AG04449 (cell line): Measurements from ENCODE around the gene GMPR2.
A peak's percentile ranks its signal among the peaks of the same experiment; 100 is the strongest.

ENCODE experiments used
- CTCF ChIA-PET: fragments of 350-600 bp; formaldehyde crosslinking; extraction: SDS; loops from one replicate; lab custom pipeline; 2021; ENCODE audit warnings: antibody characterized with exemption; lab: Yijun Ruan, JAX
- POLR2A ChIA-PET: fragments of 400-600, 350-600 bp; formaldehyde crosslinking; extraction: SDS; loops from one replicate; lab custom pipeline; 2020; ENCODE audit warnings: antibody characterized with exemption, inconsistent platforms; lab: Yijun Ruan, JAX
- DNase-seq: peaks from one replicate; pipeline ENCODE4 v3.0.0-alpha.2; 2010; ENCODE audit warnings: low read depth, low spot score
- H3K4me3 ChIP-seq: 2 replicates; pipeline ENCODE4 v1.5.1; 2011; ENCODE audit warnings: low read depth, mild to moderate bottlenecking, control low read depth, low read length
- TF ChIP-seq, protein P1 (sequence below): IDR thresholded peaks from one replicate; pipeline ENCODE4 v1.5.1; 2011; ENCODE audit warnings: mild to moderate bottlenecking, moderate library complexity, low read length, control low read depth, inconsistent platforms; ENCODE audit not compliant: insufficient read depth; ENCODE audit errors: missing control alignments

GMPR2 gene

DNA sequence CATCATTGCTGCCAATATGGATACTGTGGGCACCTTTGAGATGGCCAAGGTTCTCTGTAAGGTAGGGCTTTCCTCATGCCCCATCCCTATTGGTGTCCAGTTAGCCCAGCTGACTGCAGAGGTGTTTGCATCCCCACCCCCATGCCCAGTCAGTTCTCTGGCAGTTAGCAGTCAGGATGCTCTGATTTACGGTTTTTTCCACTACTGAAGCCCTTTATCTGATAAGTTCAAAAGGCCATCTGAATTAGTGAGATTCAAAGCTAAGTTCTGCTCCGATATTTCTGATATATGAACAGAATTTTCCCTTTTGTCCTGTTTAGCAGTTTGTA lies 773 bp downstream of the GMPR2 start:
- H3K4me3 ChIP-seq, result peak overlapping the region; percentile 92
- TF ChIP-seq, protein P1, sequence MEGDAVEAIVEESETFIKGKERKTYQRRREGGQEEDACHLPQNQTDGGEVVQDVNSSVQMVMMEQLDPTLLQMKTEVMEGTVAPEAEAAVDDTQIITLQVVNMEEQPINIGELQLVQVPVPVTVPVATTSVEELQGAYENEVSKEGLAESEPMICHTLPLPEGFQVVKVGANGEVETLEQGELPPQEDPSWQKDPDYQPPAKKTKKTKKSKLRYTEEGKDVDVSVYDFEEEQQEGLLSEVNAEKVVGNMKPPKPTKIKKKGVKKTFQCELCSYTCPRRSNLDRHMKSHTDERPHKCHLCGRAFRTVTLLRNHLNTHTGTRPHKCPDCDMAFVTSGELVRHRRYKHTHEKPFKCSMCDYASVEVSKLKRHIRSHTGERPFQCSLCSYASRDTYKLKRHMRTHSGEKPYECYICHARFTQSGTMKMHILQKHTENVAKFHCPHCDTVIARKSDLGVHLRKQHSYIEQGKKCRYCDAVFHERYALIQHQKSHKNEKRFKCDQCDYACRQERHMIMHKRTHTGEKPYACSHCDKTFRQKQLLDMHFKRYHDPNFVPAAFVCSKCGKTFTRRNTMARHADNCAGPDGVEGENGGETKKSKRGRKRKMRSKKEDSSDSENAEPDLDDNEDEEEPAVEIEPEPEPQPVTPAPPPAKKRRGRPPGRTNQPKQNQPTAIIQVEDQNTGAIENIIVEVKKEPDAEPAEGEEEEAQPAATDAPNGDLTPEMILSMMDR, result no peak
- ChIA-PET POLR2A (interaction anchor here (2.2 kb wide), 1 partner anchor 9 kb away, joined by 16 read pairs; the partner anchor contains the start of gene TINF2), CTCF (interaction anchor here (1.0 to 2.1 kb wide), 10 partner anchors 9 to 198 kb away, joined by 3 to 21 read pairs (median 4); partner anchors contain the start of genes CIDEB and TINF2)
- DNase-seq, result no peak

DNA sequence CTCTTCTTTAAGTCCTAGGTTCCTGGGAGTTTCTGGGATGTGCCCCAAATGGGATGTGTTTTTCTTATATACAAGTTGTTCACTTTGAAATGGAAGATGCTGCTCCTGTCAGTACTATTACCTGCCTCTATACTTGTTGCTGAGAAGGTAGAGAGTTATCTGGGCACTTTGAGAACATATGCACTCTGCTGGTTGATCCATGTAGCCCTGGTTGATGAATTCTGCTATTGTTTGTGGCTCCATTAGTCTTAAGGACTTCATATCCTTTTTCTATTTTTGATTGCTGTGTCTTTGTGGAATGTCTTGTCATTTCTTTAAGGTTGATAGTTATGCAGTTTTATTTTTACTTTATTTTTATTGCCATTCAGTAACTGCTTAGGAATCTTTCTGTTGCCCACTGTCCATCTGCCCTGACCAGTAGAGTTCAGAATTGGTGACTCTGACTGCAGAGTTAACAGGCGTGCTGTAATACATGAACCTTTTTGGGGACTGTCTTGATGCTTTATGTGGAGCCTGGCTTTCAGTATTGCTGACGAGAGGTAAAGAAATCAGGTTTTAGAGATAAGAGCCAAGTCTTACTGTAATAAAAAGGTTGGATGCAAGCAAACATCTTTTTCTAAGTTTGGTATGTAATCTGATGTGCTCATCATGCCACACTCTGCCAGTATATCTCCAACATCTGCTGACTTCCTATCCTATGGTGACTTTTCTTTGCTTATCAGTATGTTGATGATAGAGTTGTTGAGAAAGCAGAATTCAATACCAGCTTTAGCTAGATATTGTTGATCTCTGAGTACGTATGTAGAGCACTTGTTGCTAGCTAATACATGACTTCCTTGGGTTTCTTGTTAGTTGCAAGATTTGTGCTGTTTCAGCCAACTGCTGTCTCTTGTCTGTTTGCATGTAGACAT lies 1.6 kb downstream of the GMPR2 start:
- ChIA-PET CTCF (interaction anchor here (0.6 to 15.9 kb wide), 12 partner anchors 8 to 197 kb away, joined by 3 to 315 read pairs (median 4); partner anchors contain the start of genes CIDEB, DHRS1, KHNYN and LTB4R2), POLR2A (interaction anchor here (0.6 to 2.2 kb wide), 3 partner anchors 8 to 37 kb away, joined by 3 to 16 read pairs (median 4); partner anchors contain the start of genes RABGGTA and TINF2)
- H3K4me3 ChIP-seq, result no peak overlapping the region
- no peak for DNase-seq
- TF ChIP-seq, protein P1, result no peak

DNA sequence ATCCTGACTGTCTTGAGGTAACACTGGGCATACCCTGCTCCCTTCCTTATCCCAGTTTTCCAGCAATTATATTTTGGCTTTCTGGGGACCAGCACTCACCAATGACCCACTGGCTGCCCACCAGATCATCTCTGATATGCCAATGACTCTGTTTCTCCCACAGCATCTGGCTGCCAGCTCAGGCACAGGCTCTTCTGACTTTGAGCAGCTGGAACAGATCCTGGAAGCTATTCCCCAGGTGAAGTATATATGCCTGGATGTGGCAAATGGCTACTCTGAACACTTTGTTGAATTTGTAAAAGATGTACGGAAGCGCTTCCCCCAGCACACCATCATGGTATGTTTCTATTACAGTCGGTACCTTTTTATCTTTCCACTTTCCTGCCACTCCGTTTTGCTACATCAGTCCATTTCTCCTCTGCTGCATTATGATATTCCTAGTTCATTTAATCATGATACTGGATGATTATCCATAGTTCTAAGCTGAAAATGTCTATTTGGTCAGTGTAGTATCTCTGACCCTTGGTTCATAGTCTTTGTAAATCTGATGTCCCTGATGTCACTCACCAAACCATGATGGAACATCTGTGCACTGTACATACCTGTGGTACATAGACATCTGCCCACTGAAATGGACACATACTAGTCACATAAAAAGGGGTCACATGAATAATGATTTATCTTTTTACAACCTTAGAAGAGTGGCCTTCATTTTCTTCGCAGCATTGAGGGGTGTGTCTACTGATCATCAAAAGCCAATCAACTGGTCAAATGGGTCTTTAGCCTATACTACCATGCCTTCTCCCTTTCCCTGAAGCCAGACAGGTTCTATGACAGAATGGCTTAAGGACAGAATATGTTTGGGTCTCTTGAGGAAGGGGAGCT lies 3.3 kb downstream of the GMPR2 start:
- TF ChIP-seq, protein P1, result no peak
- POLR2A ChIA-PET, result no interaction called here
- no peak for DNase-seq
- CTCF ChIA-PET, result interaction anchor here (0.8 to 15.9 kb wide), 5 partner anchors 9 to 73 kb away, joined by 4 to 315 read pairs (median 7); partner anchors contain the start of genes CIDEB, DHRS1, LTB4R and LTB4R2
- no peak overlapping the region for H3K4me3 ChIP-seq

DNA sequence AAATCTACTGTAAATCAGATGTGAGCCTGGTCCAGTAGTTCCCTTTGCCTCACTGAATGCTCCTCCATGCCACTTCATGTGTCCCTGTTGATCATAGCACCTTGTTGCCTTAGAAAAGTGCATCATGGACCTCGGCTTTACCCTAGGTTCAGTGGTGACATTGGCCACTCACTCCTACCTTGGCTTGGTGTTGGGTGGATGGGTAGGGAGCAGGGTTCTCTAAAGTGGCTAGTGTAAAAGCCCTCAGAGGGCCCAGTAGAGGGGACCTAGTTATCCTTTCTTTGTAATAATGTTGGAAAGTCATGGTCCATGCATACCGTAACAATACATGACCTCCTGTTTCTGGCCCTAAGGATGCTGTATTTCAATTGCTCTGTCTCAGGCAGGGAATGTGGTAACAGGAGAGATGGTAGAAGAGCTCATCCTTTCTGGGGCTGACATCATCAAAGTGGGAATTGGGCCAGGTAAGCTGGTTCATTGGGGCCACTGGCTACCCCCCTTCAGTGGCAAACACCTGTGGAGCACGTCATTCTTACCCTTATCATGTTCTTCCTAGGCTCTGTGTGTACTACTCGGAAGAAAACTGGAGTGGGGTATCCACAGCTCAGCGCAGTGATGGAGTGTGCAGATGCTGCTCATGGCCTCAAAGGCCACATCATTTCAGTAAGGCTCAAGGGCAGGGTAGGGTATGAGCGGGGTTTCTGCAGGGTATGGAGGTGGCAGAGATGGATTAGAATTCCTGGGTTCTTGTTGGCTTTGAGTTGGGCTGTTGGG lies 4.1 kb downstream of the GMPR2 start:
- ChIA-PET CTCF (interaction anchor here (1.6 to 15.9 kb wide), 4 partner anchors 10 to 180 kb away, joined by 4 to 315 read pairs (median 61); partner anchors contain the start of genes CIDEB, DHRS1, LTB4R and LTB4R2), POLR2A (interaction anchor here (1.5 to 1.6 kb wide), 2 partner anchors 10 to 21 kb away, joined by 3 to 5 read pairs; partner anchors contain the start of gene MDP1)
- TF ChIP-seq, protein P1, result no peak
- DNase-seq, result no peak
- H3K4me3 ChIP-seq, result no peak overlapping the region

DNA sequence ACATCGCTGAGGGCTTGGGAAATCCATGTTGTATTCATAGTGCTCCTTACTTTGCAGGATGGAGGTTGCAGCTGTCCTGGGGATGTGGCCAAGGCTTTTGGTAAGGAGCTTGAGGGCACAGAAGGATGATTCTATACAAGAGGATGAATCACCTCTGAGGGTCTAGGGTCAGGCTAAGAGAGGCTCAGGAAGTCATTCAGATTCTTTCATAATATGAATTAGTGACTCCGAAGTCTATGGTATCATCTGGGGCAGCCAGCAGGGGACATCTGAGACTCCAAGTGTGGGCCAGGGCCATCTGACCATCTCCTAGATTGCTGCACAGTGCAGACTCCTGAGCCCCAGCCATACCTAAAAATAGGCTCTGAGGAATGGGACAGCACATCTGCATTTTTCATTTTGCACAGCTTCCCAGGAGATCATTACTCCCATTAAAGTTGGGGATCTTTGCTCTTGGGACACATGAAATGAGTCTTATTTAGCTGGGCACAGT lies 4.8 kb downstream of the GMPR2 start:
- no peak for DNase-seq
- H3K4me3 ChIP-seq, result no peak overlapping the region
- TF ChIP-seq, protein P1, result no peak
- ChIA-PET CTCF (interaction anchor here (0.7 to 15.9 kb wide), 6 partner anchors 21 to 194 kb away, joined by 3 to 315 read pairs (median 4); partner anchors contain the start of genes CIDEB, DHRS1, LTB4R and LTB4R2), POLR2A (interaction anchor here (0.7 to 1.6 kb wide), 5 partner anchors 9 to 161 kb away, joined by 3 to 5 read pairs (median 3); partner anchors contain the start of genes MDP1, NYNRIN and RABGGTA)
